Measurements from ENCODE around the gene MOXD1.

Gene MOXD1

GRCh38 chr6:132261354-132261753 is 139.9 kb downstream of the MOXD1 start:
- no peaks in the 10 kb centered on the region for H3K4me1 ChIP-seq (ENCODE audit: control insufficient read depth, insufficient read depth, low read length)
- no peak overlapping the region for H3K4me3 ChIP-seq (ENCODE audit: low read length)
- DNase-seq (ENCODE audit: low read depth, low spot score), result no peak
- no peak overlapping the region for H3K27ac ChIP-seq (ENCODE audit: low read length)
- no peaks in the 10 kb centered on the region for H3K9me3 ChIP-seq (ENCODE audit: control insufficient read depth, insufficient read depth, low read length)
- H3K36me3 ChIP-seq (ENCODE audit: control insufficient read depth, insufficient read depth, low read length), result no peaks in the 10 kb centered on the region
- H3K27me3 ChIP-seq (ENCODE audit: control insufficient read depth, insufficient read depth, low read length), result no peaks in the 10 kb centered on the region

GRCh38 chr6:132259070-132259469 is 142.2 kb downstream of the MOXD1 start:
- no peaks in the 10 kb centered on the region for H3K36me3 ChIP-seq (ENCODE audit: control insufficient read depth, insufficient read depth, low read length)
- no peak overlapping the region for H3K4me3 ChIP-seq (ENCODE audit: low read length)
- no peaks in the 10 kb centered on the region for H3K27me3 ChIP-seq (ENCODE audit: control insufficient read depth, insufficient read depth, low read length)
- no peaks in the 10 kb centered on the region for H3K9me3 ChIP-seq (ENCODE audit: control insufficient read depth, insufficient read depth, low read length)
- DNase-seq (ENCODE audit: low read depth, low spot score), result no peak
- H3K4me1 ChIP-seq (ENCODE audit: control insufficient read depth, insufficient read depth, low read length), result no peaks in the 10 kb centered on the region
- no peak overlapping the region for H3K27ac ChIP-seq (ENCODE audit: low read length)
- WGBS (ENCODE audit: insufficient coverage, insufficient read length), result no CpG with 5 or more reads among the region's 2 CpGs

- Histone ChIP-seq H3K27me3 (ENCODE audit: control insufficient read depth, insufficient read depth, low read length) (no peaks in the 10 kb centered on the region), H3K36me3 (ENCODE audit: control insufficient read depth, insufficient read depth, low read length) (no peaks in the 10 kb centered on the region), H3K4me1 (ENCODE audit: control insufficient read depth, insufficient read depth, low read length) (no peaks in the 10 kb centered on the region), H3K4me3 (ENCODE audit: low read length) (no peak overlapping the region), H3K27ac (ENCODE audit: low read length) (no peak overlapping the region), H3K9me3 (ENCODE audit: control insufficient read depth, insufficient read depth, low read length) (no peaks in the 10 kb centered on the region)
- no peak for DNase-seq (ENCODE audit: low read depth, low spot score)
- no CpG with 5 or more reads among the region's 1 CpG for WGBS (ENCODE audit: insufficient coverage, insufficient read length)
Observed at GRCh38 chr6:132257561-132257960, 143.7 kb downstream of the MOXD1 start.

GRCh38 chr6:132256457-132256856 is 144.8 kb downstream of the MOXD1 start:
- H3K36me3 ChIP-seq (ENCODE audit: control insufficient read depth, insufficient read depth, low read length), result no peaks in the 10 kb centered on the region
- H3K4me1 ChIP-seq (ENCODE audit: control insufficient read depth, insufficient read depth, low read length), result no peaks in the 10 kb centered on the region
- H3K9me3 ChIP-seq (ENCODE audit: control insufficient read depth, insufficient read depth, low read length), result no peaks in the 10 kb centered on the region; the same call in 1 of the 2 replicates
- no peak for DNase-seq (ENCODE audit: low read depth, low spot score)
- H3K4me3 ChIP-seq (ENCODE audit: low read length), result no peak overlapping the region
- no peaks in the 10 kb centered on the region for H3K27me3 ChIP-seq (ENCODE audit: control insufficient read depth, insufficient read depth, low read length)
- WGBS (ENCODE audit: insufficient coverage, insufficient read length), result no CpG with 5 or more reads among the region's 1 CpG
- H3K27ac ChIP-seq (ENCODE audit: low read length), result no peak overlapping the region

GRCh38 chr6:132253906-132254305 is 147.4 kb downstream of the MOXD1 start:
- no peak overlapping the region for H3K4me3 ChIP-seq (ENCODE audit: low read length)
- no peaks in the 10 kb centered on the region for H3K27me3 ChIP-seq (ENCODE audit: control insufficient read depth, insufficient read depth, low read length)
- no peaks in the 10 kb centered on the region; the same call in 1 of the 2 replicates for H3K9me3 ChIP-seq (ENCODE audit: control insufficient read depth, insufficient read depth, low read length)
- DNase-seq (ENCODE audit: low read depth, low spot score), result no peak
- H3K4me1 ChIP-seq (ENCODE audit: control insufficient read depth, insufficient read depth, low read length), result no peaks in the 10 kb centered on the region
- H3K36me3 ChIP-seq (ENCODE audit: control insufficient read depth, insufficient read depth, low read length), result no peaks in the 10 kb centered on the region
- H3K27ac ChIP-seq (ENCODE audit: low read length), result no peak overlapping the region

- DNase-seq (ENCODE audit: low read depth, low spot score), result no peak
- Histone ChIP-seq H3K27ac (ENCODE audit: low read length) (no peak overlapping the region), H3K27me3 (ENCODE audit: control insufficient read depth, insufficient read depth, low read length) (no peaks in the 10 kb centered on the region), H3K36me3 (ENCODE audit: control insufficient read depth, insufficient read depth, low read length) (no peaks in the 10 kb centered on the region), H3K9me3 (ENCODE audit: control insufficient read depth, insufficient read depth, low read length) (no peaks in the 10 kb centered on the region; the same call in 1 of the 2 replicates), H3K4me3 (ENCODE audit: low read length) (no peak overlapping the region), H3K4me1 (ENCODE audit: control insufficient read depth, insufficient read depth, low read length) (no peaks in the 10 kb centered on the region)
- no CpG with 5 or more reads among the region's 2 CpGs for WGBS (ENCODE audit: insufficient coverage, insufficient read length)
Observed at GRCh38 chr6:132253211-132253610, 148.1 kb downstream of the MOXD1 start.

- Histone ChIP-seq H3K27me3 (ENCODE audit: control insufficient read depth, insufficient read depth, low read length) (no peaks in the 10 kb centered on the region), H3K27ac (ENCODE audit: low read length) (no peak overlapping the region), H3K4me1 (ENCODE audit: control insufficient read depth, insufficient read depth, low read length) (no peaks in the 10 kb centered on the region), H3K9me3 (ENCODE audit: control insufficient read depth, insufficient read depth, low read length) (no peaks in the 10 kb centered on the region; the same call in 1 of the 2 replicates), H3K36me3 (ENCODE audit: control insufficient read depth, insufficient read depth, low read length) (no peaks in the 10 kb centered on the region), H3K4me3 (ENCODE audit: low read length) (no peak overlapping the region)
- no peak for DNase-seq (ENCODE audit: low read depth, low spot score)
- no CpG with 5 or more reads among the region's 4 CpGs for WGBS (ENCODE audit: insufficient coverage, insufficient read length)
Observed at GRCh38 chr6:132252113-132252512, 149.2 kb downstream of the MOXD1 start.

GRCh38 chr6:132251711-132252110 is 149.6 kb downstream of the MOXD1 start:
- Histone ChIP-seq H3K4me1 (ENCODE audit: control insufficient read depth, insufficient read depth, low read length) (no peaks in the 10 kb centered on the region), H3K36me3 (ENCODE audit: control insufficient read depth, insufficient read depth, low read length) (no peaks in the 10 kb centered on the region), H3K4me3 (ENCODE audit: low read length) (no peak overlapping the region), H3K9me3 (ENCODE audit: control insufficient read depth, insufficient read depth, low read length) (no peaks in the 10 kb centered on the region; the same call in 1 of the 2 replicates), H3K27ac (ENCODE audit: low read length) (no peak overlapping the region), H3K27me3 (ENCODE audit: control insufficient read depth, insufficient read depth, low read length) (no peaks in the 10 kb centered on the region)
- no peak for DNase-seq (ENCODE audit: low read depth, low spot score)

- no peak for DNase-seq (ENCODE audit: low read depth, low spot score)
- Histone ChIP-seq H3K27ac (ENCODE audit: low read length) (no peak overlapping the region), H3K4me3 (ENCODE audit: low read length) (no peak overlapping the region), H3K27me3 (ENCODE audit: control insufficient read depth, insufficient read depth, low read length) (no peaks in the 10 kb centered on the region), H3K4me1 (ENCODE audit: control insufficient read depth, insufficient read depth, low read length) (no peaks in the 10 kb centered on the region), H3K36me3 (ENCODE audit: control insufficient read depth, insufficient read depth, low read length) (no peaks in the 10 kb centered on the region), H3K9me3 (ENCODE audit: control insufficient read depth, insufficient read depth, low read length) (no peaks in the 10 kb centered on the region; the same call in 1 of the 2 replicates)
- WGBS (ENCODE audit: insufficient coverage, insufficient read length), result no CpG with 5 or more reads among the region's 7 CpGs
Observed at GRCh38 chr6:132247381-132248159, 153.7 kb downstream of the MOXD1 start.

GRCh38 chr6:132246632-132247270 is 154.5 kb downstream of the MOXD1 start:
- no peaks in the 10 kb centered on the region for H3K27me3 ChIP-seq (ENCODE audit: control insufficient read depth, insufficient read depth, low read length)
- H3K36me3 ChIP-seq (ENCODE audit: control insufficient read depth, insufficient read depth, low read length), result no peaks in the 10 kb centered on the region
- no peak overlapping the region for H3K27ac ChIP-seq (ENCODE audit: low read length)
- no peak overlapping the region for H3K4me3 ChIP-seq (ENCODE audit: low read length)
- no peaks in the 10 kb centered on the region for H3K9me3 ChIP-seq (ENCODE audit: control insufficient read depth, insufficient read depth, low read length)
- DNase-seq (ENCODE audit: low read depth, low spot score), result no peak
- H3K4me1 ChIP-seq (ENCODE audit: control insufficient read depth, insufficient read depth, low read length), result no peaks in the 10 kb centered on the region
- no CpG with 5 or more reads among the region's 16 CpGs for WGBS (ENCODE audit: insufficient coverage, insufficient read length)

- no CpG with 5 or more reads among the region's 2 CpGs for WGBS (ENCODE audit: insufficient coverage, insufficient read length)
- Histone ChIP-seq H3K4me3 (ENCODE audit: low read length) (no peak overlapping the region), H3K27ac (ENCODE audit: low read length) (no peak overlapping the region), H3K27me3 (ENCODE audit: control insufficient read depth, insufficient read depth, low read length) (no peaks in the 10 kb centered on the region), H3K36me3 (ENCODE audit: control insufficient read depth, insufficient read depth, low read length) (no peaks in the 10 kb centered on the region), H3K4me1 (ENCODE audit: control insufficient read depth, insufficient read depth, low read length) (no peaks in the 10 kb centered on the region), H3K9me3 (ENCODE audit: control insufficient read depth, insufficient read depth, low read length) (no peaks in the 10 kb centered on the region)
- no peak for DNase-seq (ENCODE audit: low read depth, low spot score)
Observed at GRCh38 chr6:132246120-132246617, 155.1 kb downstream of the MOXD1 start.
